ENCODE measurements around the gene FUBP3. TPM values are rescaled to one million over a fixed set of nuclear protein-coding genes. Genes with fewer than 3 reads are reported as not detected.
A peak's percentile ranks its signal among the peaks of the same experiment; 100 is the strongest.

Gene FUBP3
- polyA plus RNA-seq, 6 donors from 2014 or later, result 22.5 to 37.4 (median 25.7) TPM

DNA sequence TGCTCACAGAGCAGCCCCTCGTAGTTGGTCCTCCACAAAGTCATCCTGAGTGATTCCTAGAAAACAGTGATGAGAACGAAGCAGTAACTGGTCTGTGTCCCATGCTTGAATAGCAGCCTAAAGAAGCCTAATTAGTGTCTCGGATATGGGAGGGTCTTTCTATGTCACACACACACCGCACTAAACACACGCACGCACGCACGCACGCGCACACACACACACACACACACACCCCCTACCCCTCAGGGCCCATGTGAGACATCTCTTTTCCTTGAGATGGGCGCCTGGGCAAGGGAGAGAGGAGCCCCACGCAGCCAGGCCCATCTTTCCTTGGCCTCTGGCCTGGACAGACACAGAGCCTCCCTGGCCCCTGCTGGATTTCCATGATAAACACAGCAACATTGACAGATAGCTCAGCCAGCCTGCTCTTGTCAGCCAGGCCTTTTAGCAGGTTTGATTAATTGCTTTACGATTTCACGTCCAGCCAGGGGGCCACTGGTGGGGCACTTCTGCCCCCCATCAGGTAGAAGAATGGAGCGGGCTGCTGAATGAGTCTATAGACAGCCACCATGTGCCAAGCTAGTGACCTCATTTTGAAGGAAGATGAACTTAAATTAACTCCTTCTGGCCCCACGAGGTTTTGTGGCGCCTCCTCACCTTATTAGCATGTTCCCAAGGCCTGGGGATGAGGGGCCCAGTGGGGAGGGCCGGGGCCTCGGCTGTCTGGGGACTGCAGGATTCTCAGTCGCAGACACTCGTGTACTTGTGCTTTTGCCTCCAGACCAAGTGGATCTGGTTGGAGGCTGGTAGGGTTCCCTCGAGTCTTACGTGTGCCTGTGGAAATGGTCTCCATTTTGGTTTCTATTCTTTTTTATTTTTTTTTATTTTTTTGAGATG is 48.8 kb downstream of the FUBP3 start:
- H3K4me3 Mint-ChIP-seq, result no peak overlapping the region
- DNase-seq (no peak), ATAC-seq (ENCODE audit: low read depth in 2 of 2) (no peak)
- peaks cover 33 to 36% of the 10 kb centered on the region in 2 donors for H3K36me3 Mint-ChIP-seq
- H3K9me3 Mint-ChIP-seq, result no peaks in the 10 kb centered on the region
- peaks cover 0 to 5% (median 0%) of the 10 kb centered on the region in 3 donors for H3K4me1 Mint-ChIP-seq
- H3K27me3 Mint-ChIP-seq, result no peaks in the 10 kb centered on the region
- no peak overlapping the region for H3K27ac Mint-ChIP-seq

DNA sequence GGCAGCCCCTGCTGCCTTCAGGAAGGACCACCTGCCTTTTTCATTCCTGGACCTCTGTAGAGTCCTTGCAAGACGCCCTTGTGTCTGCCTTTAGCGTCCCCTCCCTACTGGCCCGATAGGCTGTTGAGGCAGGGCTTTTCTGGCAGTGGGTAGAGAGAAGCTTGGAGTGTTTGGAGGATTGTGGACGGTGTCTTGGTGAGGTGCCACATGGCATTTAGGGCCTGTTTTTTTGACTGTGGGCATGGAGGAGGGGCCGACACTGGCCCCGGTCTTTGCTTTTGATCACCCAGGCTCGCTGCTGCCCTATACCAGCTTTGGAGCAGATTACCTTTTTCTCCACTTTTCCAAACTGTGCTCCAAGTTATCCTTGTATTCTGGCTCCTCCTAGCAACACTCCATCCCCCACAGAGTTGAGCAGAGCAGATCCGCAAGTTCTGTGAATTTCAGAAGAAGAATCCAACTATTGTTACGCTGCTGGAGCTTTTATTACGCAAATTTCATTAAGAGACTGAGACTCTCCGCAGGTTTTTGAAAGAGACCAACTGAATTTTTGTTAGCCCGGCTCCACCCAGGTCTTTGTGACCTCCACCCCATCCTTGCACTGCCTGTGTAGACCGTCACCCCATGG is 50.2 kb downstream of the FUBP3 start:
- peak overlapping the region in 1 of 6 donors; percentile 63 for H3K27ac Mint-ChIP-seq
- peaks cover 0 to 3% (median 0%) of the 10 kb centered on the region in 3 donors for H3K4me1 Mint-ChIP-seq
- no peak for DNase-seq
- H3K4me3 Mint-ChIP-seq, result no peak overlapping the region
- no peaks in the 10 kb centered on the region for H3K27me3 Mint-ChIP-seq
- H3K36me3 Mint-ChIP-seq, result peaks cover 24 to 31% of the 10 kb centered on the region in 2 donors
- no peak for ATAC-seq (ENCODE audit: low read depth in 2 of 2)
- H3K9me3 Mint-ChIP-seq, result no peaks in the 10 kb centered on the region

DNA sequence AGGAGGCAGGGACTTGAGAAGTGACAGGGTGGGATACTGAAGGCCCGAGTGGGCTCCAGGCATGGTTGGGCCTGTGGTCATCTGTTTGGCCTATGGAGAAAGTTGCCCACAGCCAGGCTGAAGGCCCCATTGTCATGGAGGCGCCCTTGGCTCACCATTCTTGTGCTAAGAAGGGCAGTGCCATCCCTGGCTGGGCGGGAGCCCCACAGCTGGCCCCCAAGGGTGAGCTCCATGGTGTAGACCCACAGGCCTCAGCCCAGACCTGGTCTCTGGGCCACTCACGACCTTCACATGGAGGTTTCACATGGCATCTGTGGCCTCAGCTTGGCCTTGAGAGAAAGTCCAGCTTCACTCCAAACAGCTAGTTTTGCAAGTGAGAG is 50.7 kb downstream of the FUBP3 start:
- Mint-ChIP-seq H3K36me3 (peaks cover 23 to 36% of the 10 kb centered on the region in 2 donors), H3K9me3 (no peaks in the 10 kb centered on the region), H3K4me1 (peaks cover 0 to 3% (median 0%) of the 10 kb centered on the region in 3 donors), H3K27ac (no peak overlapping the region), H3K27me3 (no peaks in the 10 kb centered on the region), H3K4me3 (no peak overlapping the region)
- DNase-seq (no peak), ATAC-seq (ENCODE audit: low read depth in 2 of 2) (no peak)

DNA sequence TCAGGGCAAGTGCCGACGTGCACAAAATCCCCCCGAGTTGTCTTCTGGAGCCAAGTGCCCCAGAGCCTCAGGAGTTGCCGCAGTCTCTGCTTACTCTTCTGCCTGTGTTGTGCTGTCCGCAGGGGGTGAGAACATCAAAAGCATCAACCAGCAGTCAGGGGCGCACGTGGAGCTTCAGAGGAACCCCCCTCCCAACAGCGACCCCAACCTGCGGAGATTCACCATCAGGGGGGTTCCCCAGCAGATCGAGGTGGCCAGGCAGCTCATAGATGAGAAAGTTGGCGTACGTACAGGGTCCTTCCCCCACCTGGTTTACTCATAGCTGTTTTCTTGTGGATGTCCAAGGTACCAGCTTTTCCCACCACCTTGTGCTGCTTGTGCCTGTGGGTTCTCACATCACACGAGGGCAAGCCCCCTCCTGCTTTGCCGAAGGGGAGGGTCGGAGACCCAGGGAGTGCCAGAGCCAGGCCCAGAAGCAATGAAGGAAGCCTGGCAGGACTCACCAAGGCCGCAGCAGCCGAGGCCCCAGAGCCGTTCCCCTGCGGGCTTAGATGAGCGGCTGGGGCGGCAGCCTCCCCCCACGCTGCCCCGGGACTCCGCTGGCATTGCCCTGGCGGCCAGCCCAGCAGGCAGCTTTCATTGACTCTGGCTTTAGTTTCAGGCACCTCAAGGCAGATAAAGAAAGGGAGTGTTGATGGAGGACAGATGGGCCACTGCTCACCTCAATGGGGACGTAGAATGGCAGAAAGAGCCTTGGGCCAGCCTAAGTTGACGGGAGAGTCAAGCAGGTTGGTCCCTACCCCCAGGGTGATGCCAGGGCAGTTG is 51.3 kb downstream of the FUBP3 start:
- DNase-seq, result no peak
- Mint-ChIP-seq H3K4me1 (peaks cover 0 to 3% (median 0%) of the 10 kb centered on the region in 3 donors), H3K27ac (no peak overlapping the region), H3K27me3 (no peaks in the 10 kb centered on the region), H3K36me3 (peaks cover 16 to 35% of the 10 kb centered on the region in 2 donors), H3K9me3 (no peaks in the 10 kb centered on the region), H3K4me3 (no peak overlapping the region)
- no peak for ATAC-seq (ENCODE audit: low read depth in 2 of 2)

DNA sequence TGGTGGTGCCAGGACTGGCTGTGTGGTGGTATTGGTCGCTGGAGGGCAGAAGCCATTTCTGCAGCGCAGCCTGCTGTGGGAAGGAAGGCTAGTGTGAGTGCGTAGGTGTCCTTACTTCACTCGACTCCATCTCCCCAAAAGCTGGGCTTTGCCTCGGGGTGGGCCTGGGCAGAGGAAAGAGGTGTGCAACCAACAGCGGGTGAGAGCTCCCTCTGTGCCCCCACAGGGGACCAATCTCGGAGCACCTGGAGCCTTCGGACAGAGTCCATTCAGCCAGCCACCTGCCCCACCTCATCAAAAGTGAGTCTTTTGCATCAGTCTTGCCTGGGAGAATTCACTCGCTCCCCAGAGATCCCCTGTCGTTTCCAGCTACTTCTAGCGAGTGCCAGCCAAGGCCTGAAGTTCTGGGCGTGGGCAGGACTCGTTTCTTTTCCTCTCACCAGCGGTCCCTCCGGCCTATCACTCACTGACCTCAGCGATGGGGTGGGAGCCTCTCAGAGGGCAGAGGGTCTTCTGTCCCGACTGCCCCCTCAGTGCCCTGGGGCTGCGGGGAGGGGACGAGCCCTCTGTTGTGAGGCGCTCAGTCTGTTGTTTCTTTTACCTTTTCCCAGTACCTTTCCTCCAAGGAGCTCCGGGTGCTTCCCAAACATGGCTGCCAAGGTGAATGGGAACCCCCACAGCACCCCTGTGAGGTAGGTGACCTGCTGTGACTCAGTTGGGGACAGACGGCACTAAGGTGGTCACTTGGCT is 52.1 kb downstream of the FUBP3 start:
- Mint-ChIP-seq H3K27ac (no peak overlapping the region), H3K27me3 (no peaks in the 10 kb centered on the region), H3K4me1 (peaks cover 0 to 3% (median 0%) of the 10 kb centered on the region in 3 donors), H3K9me3 (no peaks in the 10 kb centered on the region), H3K4me3 (no peak overlapping the region), H3K36me3 (peaks cover 10 to 27% of the 10 kb centered on the region in 2 donors)
- ATAC-seq (ENCODE audit: low read depth in 2 of 2) (no peak), DNase-seq (no peak)

DNA sequence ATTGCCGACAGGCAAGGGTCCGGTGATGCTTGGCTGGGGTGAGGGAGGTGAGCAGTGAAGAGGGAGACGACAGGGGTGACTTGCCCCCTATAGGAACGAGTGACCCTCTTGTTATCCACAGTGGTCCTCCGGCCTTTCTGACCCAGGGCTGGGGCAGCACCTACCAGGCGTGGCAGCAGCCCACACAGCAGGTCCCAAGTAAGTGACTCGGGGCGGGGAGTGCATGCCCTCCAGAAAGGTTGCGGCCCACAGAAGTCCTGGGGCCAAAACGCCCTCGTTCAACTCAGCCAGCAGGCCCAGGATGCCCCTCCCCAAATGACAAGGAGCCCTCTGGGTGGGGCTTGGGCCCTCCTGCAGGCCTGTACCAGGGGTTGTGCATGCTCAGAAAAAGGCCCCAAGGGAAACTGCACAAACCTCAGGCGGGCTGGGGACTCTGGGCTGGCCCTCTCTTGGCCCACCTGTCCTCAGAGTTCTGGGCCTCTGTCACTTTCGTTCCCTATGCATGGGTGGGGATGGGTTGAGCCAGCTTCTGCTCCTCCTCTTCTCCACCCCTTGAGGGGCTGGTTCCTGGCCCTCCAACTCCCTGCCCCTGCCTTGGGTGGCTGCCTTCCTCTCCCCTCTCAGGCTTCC is 52.8 kb downstream of the FUBP3 start:
- H3K36me3 Mint-ChIP-seq, result peaks cover 5 to 21% of the 10 kb centered on the region in 2 donors
- H3K9me3 Mint-ChIP-seq, result no peaks in the 10 kb centered on the region
- DNase-seq (no peak), ATAC-seq (ENCODE audit: low read depth in 2 of 2) (no peak)
- H3K27me3 Mint-ChIP-seq, result no peaks in the 10 kb centered on the region
- no peak overlapping the region for H3K27ac Mint-ChIP-seq
- peaks cover 0 to 3% (median 0%) of the 10 kb centered on the region in 3 donors for H3K4me1 Mint-ChIP-seq
- H3K4me3 Mint-ChIP-seq, result no peak overlapping the region

DNA sequence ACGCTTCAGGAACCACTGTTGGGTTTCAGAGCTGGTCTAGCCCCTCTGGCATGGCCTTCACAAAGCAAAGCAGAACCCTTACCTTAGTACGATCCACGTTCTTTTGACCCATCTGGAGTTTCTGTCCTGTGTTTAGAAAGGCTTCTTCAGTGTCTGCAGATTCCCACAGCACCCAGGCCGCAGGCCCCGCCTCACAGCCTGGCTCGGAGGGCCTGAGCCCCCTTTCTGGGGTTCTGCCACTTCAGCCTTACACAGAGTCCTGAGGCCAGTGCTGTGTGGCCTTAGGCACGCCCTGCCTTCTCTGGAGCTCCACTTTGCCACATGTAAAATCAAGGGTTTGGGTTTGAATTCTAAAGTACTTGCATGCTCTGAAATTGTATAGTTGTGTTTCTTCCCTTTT is 53.5 kb downstream of the FUBP3 start:
- H3K4me1 Mint-ChIP-seq, result peaks cover 0 to 3% (median 0%) of the 10 kb centered on the region in 3 donors
- ATAC-seq (ENCODE audit: low read depth in 2 of 2) (no peak), DNase-seq (no peak)
- no peaks in the 10 kb centered on the region for H3K27me3 Mint-ChIP-seq
- H3K36me3 Mint-ChIP-seq, result peaks cover under 1 to 21% of the 10 kb centered on the region in 2 donors
- no peak overlapping the region for H3K27ac Mint-ChIP-seq
- H3K4me3 Mint-ChIP-seq, result no peak overlapping the region
- H3K9me3 Mint-ChIP-seq, result no peaks in the 10 kb centered on the region

DNA sequence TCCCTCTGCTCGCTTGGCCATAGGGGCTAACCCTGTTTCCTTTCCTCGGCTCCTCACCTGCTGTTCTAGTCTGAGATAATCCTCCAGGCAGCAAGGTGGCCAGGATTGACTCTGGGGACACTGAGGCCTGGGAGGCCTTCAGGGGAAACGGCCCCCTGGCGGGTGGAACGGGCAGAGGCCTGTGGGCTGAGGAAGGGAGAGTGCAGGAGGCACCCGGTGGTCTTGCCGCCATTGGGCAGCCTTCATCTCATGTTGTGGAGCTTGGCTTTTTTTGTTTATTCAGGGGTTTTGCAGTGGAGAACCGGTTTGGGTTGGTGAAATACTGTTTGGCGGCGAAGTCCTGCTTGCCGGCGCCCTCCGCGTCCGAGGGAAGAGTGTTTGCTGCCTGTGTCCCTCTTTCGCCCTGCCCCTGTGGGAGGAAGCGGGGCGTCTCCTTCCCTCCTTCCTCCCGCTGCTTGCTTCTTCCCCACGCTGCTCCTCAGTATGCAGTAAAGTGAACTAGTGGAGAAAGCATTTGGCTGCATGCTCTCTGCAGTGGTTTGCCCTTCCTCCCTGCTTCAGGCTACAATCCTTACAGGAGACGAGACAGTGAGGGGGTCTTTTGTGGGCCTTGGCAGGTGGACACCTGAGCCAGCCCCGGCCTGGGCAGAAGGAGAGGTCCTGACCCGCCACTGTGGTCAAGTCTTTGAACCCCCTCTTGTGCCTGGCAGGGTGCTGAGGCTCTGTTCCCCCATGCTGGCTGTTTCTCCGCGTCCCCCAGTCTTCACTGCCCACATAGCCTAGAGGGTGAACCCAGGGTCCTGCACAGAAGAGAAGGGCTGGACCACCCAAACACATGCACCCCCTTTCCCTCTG is 54.2 kb downstream of the FUBP3 start:
- DNase-seq (no peak), ATAC-seq (ENCODE audit: low read depth in 2 of 2) (no peak)
- Mint-ChIP-seq H3K27ac (peak overlapping the region in 3 of 6 donors; percentile 49 to 94 (median 56)), H3K36me3 (peaks cover 6 to 25% of the 10 kb centered on the region in 2 donors), H3K4me3 (no peak overlapping the region), H3K4me1 (peaks cover 0 to 3% (median 0%) of the 10 kb centered on the region in 3 donors), H3K27me3 (no peaks in the 10 kb centered on the region), H3K9me3 (no peaks in the 10 kb centered on the region)

DNA sequence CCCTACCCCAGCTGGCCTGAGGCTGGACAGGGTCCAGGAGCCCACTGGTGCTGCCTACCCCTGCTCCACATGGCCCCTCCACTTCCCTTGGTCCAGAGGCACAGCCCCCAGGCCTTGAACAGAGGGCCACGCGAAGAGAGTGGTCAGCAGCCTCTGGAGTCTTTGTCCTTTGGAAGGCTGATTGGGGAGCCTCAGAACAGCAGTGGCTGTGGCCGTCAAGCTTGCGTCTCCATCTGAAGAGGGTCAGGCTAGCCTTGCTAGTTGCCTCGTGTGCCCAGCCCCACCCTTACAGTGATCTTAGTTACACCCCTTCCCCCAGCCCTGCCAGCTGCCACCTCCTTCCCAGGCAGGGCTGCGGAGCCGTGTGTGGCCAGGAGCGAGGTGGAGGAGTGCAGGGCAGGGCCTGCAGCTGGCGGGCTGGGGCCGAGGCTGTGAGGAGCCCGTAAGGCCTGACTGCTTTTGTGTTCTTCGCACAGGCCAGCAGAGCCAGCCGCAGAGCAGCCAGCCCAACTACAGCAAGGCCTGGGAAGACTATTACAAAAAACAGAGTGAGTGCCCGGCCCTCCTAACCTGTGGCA is 54.9 kb downstream of the FUBP3 start:
- no peak overlapping the region for H3K4me3 Mint-ChIP-seq
- no peaks in the 10 kb centered on the region for H3K27me3 Mint-ChIP-seq
- H3K27ac Mint-ChIP-seq, result peak overlapping the region in 1 of 6 donors; percentile 60
- no peaks in the 10 kb centered on the region for H3K9me3 Mint-ChIP-seq
- H3K4me1 Mint-ChIP-seq, result peaks cover 0 to 3% (median 0%) of the 10 kb centered on the region in 3 donors
- ATAC-seq (ENCODE audit: low read depth in 2 of 2) (no peak), DNase-seq (no peak)
- H3K36me3 Mint-ChIP-seq, result peaks cover 8 to 32% of the 10 kb centered on the region in 2 donors

DNA sequence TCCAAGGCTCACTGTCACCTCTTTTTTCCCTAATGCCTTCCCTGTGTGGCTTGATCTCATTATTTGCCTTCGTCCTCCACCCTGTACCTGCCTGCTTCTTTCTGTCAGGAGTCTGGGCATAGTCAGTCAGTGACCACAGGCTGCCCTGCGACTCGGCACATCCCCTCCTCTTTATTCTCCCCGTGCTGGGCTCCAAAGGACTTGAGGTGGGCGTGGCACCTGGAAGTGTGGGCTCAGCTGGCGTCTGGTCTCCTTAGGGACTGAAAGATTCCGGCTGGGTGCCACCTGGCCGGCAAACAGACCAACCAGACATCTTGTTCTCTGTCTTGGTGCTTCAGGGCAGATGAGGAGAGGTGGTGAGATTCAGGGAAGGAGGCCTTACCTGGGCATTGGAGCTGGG is 55.4 kb downstream of the FUBP3 start:
- Mint-ChIP-seq H3K9me3 (no peaks in the 10 kb centered on the region), H3K4me3 (no peak overlapping the region), H3K27ac (peak overlapping the region in 1 of 6 donors; percentile 82), H3K36me3 (peaks cover 8 to 32% of the 10 kb centered on the region in 2 donors), H3K4me1 (peaks cover 0 to 3% (median 0%) of the 10 kb centered on the region in 3 donors), H3K27me3 (no peaks in the 10 kb centered on the region)
- DNase-seq, result no peak
- ATAC-seq (ENCODE audit: low read depth in 2 of 2), result no peak

DNA sequence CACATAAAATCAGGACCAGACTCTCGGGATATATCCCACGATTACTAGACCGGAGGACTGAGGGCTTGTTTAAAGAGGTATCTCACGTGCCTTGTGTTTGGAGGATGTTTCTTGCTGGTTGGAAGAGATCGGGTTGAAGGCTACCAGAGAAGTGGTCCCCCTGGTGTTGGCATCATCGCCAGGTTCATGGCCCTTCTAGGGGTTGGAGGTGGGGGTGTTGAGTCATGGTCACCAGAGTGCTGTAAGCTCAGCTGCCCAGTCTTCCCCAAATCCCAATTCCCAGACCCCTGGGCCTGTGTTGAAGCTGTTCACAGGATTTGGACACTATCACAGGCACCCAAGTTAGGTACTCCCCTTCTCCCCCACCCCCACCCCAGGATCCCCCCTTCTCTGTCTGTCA is 55.9 kb downstream of the FUBP3 start:
- no peak overlapping the region for H3K4me3 Mint-ChIP-seq
- DNase-seq, result no peak
- H3K27ac Mint-ChIP-seq, result no peak overlapping the region
- no peak for ATAC-seq (ENCODE audit: low read depth in 2 of 2)
- H3K4me1 Mint-ChIP-seq, result peaks cover 0 to 3% (median 0%) of the 10 kb centered on the region in 3 donors
- H3K36me3 Mint-ChIP-seq, result peaks cover 8 to 32% of the 10 kb centered on the region in 2 donors
- no peaks in the 10 kb centered on the region for H3K27me3 Mint-ChIP-seq
- H3K9me3 Mint-ChIP-seq, result no peaks in the 10 kb centered on the region
